Ovary (tissue), 3 donors: Measurements from ENCODE around the gene SCN3B.

Experiments used
- POLR2A ChIP-seq: fragments of 450-650 bp; IDR thresholded peaks from one replicate; pipeline ENCODE4 v1.6.1; 2017; ENCODE audit warnings: antibody characterized with exemption, mild to moderate bottlenecking, moderate library complexity
- TF ChIP-seq, protein P1 (sequence below), 3 donors: fragments of 450-650 bp in 2 of 3; fragments of 200-600 bp in 1 of 3; IDR thresholded peaks; one replicate each; pipeline versions ENCODE4 v1.5.1 to v1.8.0; 2016 to 2022; ENCODE audit warnings: antibody characterized with exemption in 3 of 3, mild to moderate bottlenecking in 1 of 3
- donor health status: DM: no; HTN: no; CAD: no.

DNA sequence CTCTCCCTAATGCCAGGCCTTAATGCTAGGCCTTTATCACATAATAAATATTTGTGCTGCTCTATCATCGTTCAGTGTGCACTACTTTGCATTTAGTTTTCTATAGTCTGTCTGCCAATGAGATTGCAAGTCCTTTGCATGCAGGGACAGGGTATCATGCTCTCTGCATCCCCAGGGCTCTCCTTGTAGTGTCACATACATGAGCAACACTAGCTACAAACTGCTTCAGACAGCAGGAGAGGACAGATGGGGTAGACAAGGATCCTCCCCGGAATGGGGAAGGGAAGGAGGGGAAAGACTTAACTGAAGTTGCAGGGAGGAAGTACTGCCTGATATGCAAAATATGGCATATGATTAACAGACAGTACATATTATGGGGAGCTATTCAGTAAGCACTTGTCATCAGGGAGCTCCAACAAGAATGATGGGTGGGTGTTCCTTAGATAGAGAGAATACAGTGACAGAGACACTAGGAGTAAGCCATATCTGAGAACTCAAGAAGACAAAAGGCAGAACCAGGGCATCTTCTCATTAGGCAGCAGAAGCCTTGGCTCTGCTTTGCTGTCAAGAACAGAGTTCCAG is 44.2 kb upstream of the SCN3B start:
- TF ChIP-seq, protein P1, sequence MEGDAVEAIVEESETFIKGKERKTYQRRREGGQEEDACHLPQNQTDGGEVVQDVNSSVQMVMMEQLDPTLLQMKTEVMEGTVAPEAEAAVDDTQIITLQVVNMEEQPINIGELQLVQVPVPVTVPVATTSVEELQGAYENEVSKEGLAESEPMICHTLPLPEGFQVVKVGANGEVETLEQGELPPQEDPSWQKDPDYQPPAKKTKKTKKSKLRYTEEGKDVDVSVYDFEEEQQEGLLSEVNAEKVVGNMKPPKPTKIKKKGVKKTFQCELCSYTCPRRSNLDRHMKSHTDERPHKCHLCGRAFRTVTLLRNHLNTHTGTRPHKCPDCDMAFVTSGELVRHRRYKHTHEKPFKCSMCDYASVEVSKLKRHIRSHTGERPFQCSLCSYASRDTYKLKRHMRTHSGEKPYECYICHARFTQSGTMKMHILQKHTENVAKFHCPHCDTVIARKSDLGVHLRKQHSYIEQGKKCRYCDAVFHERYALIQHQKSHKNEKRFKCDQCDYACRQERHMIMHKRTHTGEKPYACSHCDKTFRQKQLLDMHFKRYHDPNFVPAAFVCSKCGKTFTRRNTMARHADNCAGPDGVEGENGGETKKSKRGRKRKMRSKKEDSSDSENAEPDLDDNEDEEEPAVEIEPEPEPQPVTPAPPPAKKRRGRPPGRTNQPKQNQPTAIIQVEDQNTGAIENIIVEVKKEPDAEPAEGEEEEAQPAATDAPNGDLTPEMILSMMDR (IDR thresholded peaks at IDR 0.05) = no peak
- no peak for TF ChIP-seq POLR2A
